HG02623 (cell line): ENCODE data around the gene NAV2.
"Not testable (repeated sequence)": the region's sequence is repeated elsewhere in the genome, so short reads cannot be mapped to it uniquely, and the experiment has no call there.

Source experiments
- ATAC-seq: cut with Tn5 transposase; IDR thresholded peaks from one replicate; pipeline ENCODE4 v1.9.1; 2021; ENCODE audit warnings: moderate library complexity; ENCODE audit not compliant: unreplicated experiment

Gene NAV2

GRCh38 chr11:19882356-19882755 is 169.7 kb downstream of the NAV2 start:
- no peak for ATAC-seq

- no peak for ATAC-seq
Observed at GRCh38 chr11:19886498-19886897, 173.9 kb downstream of the NAV2 start.

GRCh38 chr11:19887842-19888241 is 175.2 kb downstream of the NAV2 start:
- ATAC-seq = no peak

- ATAC-seq = no peak
Observed at GRCh38 chr11:19889531-19889930, 176.9 kb downstream of the NAV2 start.

- no peak for ATAC-seq
Observed at GRCh38 chr11:19890308-19890707, 177.7 kb downstream of the NAV2 start.

- no peak for ATAC-seq
Observed at GRCh38 chr11:19891022-19891421, 178.4 kb downstream of the NAV2 start.

GRCh38 chr11:19892387-19892786 is 179.8 kb downstream of the NAV2 start:
- ATAC-seq = no peak

GRCh38 chr11:19892876-19893275 is 180.2 kb downstream of the NAV2 start:
- no peak for ATAC-seq

GRCh38 chr11:19894404-19894803 is 181.8 kb downstream of the NAV2 start:
- ATAC-seq = no peak

GRCh38 chr11:19895037-19895436 is 182.4 kb downstream of the NAV2 start:
- ATAC-seq = not testable (repeated sequence)

GRCh38 chr11:19895776-19896175 is 183.1 kb downstream of the NAV2 start:
- ATAC-seq = no peak

- peak; percentile 56 for ATAC-seq
Observed at GRCh38 chr11:19903620-19904069, 191.0 kb downstream of the NAV2 start.

- ATAC-seq = no peak
Observed at GRCh38 chr11:19905280-19905853, 192.7 kb downstream of the NAV2 start.

GRCh38 chr11:19906126-19906525 is 193.5 kb downstream of the NAV2 start:
- no peak for ATAC-seq

GRCh38 chr11:19907008-19907579 is 194.5 kb downstream of the NAV2 start:
- ATAC-seq = peak; percentile 47

- ATAC-seq = no peak
Observed at GRCh38 chr11:19907839-19908238, 195.2 kb downstream of the NAV2 start.

- no peak for ATAC-seq
Observed at GRCh38 chr11:19910931-19911330, 198.3 kb downstream of the NAV2 start.

GRCh38 chr11:19912115-19912957 is 199.7 kb downstream of the NAV2 start:
- no peak for ATAC-seq

- no peak for ATAC-seq
Observed at GRCh38 chr11:19912958-19913892, 200.6 kb downstream of the NAV2 start.

- no peak for ATAC-seq
Observed at GRCh38 chr11:19913893-19914249, 201.2 kb downstream of the NAV2 start.

GRCh38 chr11:19915808-19916207 is 203.2 kb downstream of the NAV2 start:
- no peak for ATAC-seq
